Activated CD8-positive, alpha-beta memory T cell treated with anti-CD3 and anti-CD28 coated beads, Interleukin-2, amount 50 U/mL, for 24 hours (primary cell): Measurements from ENCODE around the gene HDAC1.
A peak's percentile ranks its signal among the peaks of the same experiment; 100 is the strongest.
"Not testable (repeated sequence)": the region's sequence is repeated elsewhere in the genome, so short reads cannot be mapped to it uniquely, and the experiment has no call there.

Experiments
- DNase-seq: peaks from one replicate; pipeline ENCODE4 v3.0.0-alpha.2; 2020; ENCODE audit errors: extremely low read depth

The HDAC1 gene

GRCh38 chr1:32349211-32349708 lies 57.4 kb downstream of the HDAC1 start:
- DNase-seq = no peak

DNA sequence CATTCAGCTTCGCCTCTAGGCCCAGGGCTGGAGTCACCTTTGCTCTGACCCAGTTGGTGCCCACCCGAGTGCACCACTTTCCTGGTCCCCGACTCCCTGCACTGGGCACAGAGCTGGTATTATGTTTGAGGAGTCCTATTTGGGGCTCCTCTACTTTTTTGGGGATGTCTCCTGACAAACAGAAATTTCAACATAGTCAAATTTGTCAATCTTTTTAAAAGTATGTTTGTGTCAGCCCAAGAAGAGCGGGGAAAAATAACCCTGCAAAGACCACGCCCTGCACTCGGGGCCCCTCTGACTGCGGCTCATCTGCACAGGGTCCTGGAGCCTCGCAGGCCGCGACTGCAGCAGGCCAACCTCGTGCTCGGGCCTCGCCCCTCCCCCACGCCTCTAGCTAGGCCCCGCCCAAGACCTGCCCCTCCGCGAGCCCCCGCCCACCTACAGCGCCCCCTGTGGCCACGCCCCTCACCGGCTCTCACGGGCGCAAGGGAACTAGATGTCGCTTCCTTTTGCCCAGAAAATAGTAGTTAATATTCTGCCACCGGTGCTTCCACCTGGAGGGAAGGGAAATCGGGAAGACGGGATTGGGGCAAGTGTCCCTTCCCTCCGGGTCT lies 59.0 kb downstream of the HDAC1 start:
- peak; percentile 37 for DNase-seq

- peak; percentile 78 for DNase-seq
Observed at GRCh38 chr1:32351399-32352238, 59.7 kb downstream of the HDAC1 start.

GRCh38 chr1:32352239-32352745 lies 60.4 kb downstream of the HDAC1 start:
- DNase-seq = no peak

- no peak for DNase-seq
Observed at GRCh38 chr1:32352831-32353383, 61.0 kb downstream of the HDAC1 start.

DNA sequence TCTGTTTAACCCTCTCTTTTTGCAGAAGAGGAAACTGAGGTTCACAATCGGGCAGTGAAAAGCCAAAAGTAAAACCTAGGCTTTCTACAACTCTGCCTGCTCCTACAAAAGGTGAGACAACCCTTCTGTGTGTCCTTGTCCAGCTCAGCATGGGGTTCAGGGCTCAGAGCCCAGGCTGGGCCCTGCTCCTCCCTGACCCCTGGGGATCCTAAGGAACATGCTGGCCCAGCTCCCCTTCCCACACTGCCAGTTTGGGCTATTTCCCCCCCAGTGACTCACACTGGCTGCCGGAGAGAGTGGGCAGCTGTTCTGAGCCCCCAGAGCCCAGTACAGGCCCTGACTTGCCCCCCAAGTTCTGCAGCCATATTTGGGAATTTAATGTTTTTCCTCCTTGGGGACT lies 61.5 kb downstream of the HDAC1 start:
- no peak for DNase-seq

GRCh38 chr1:32353886-32354570 lies 62.1 kb downstream of the HDAC1 start:
- no peak for DNase-seq

GRCh38 chr1:32355778-32356177 lies 63.9 kb downstream of the HDAC1 start:
- not testable (repeated sequence) for DNase-seq

GRCh38 chr1:32356478-32356877 lies 64.6 kb downstream of the HDAC1 start:
- DNase-seq = no peak

DNA sequence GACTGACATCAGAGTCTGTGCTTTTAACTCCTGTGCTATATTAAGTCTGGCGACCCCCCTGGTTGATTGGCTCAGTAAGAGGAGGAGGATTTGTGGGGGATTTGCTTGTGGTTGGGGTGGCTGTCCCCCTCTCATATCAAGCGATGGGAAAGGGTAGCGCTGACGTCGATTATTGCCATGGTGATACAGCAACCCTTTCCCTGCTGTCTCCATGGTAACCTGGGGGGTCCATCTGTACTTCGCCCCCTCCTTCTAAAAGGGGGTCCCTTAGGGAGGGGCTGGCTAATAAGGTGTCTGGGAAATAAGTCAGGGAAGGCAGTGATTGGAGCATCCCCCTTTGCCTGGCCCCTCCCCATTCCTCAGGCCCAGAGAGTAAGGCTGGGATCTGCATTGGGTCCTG lies 65.7 kb downstream of the HDAC1 start:
- no peak for DNase-seq

DNA sequence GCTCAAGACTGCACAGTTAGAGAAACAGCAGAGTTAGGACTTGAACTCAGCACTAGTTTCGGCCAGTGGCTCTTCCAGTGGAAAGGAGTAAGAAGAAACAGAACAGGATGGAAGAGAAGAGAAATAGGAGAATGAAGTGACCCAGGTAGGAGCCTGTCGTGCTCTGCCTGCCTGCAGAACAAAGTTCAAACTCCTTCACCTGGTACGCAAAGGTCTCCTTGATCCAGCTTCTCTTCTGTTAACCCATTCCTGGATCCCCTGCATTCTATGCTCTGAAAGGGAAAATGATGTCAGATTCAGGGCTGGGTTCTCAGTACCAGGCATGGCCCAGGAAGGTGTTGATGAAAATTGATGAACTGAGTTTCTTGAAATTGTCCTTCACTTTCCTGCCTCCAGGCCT lies 66.6 kb downstream of the HDAC1 start:
- DNase-seq = no peak

- DNase-seq = no peak
Observed at GRCh38 chr1:32361308-32361673, 69.4 kb downstream of the HDAC1 start.

- no peak for DNase-seq
Observed at GRCh38 chr1:32361674-32362473, 70.0 kb downstream of the HDAC1 start.

DNA sequence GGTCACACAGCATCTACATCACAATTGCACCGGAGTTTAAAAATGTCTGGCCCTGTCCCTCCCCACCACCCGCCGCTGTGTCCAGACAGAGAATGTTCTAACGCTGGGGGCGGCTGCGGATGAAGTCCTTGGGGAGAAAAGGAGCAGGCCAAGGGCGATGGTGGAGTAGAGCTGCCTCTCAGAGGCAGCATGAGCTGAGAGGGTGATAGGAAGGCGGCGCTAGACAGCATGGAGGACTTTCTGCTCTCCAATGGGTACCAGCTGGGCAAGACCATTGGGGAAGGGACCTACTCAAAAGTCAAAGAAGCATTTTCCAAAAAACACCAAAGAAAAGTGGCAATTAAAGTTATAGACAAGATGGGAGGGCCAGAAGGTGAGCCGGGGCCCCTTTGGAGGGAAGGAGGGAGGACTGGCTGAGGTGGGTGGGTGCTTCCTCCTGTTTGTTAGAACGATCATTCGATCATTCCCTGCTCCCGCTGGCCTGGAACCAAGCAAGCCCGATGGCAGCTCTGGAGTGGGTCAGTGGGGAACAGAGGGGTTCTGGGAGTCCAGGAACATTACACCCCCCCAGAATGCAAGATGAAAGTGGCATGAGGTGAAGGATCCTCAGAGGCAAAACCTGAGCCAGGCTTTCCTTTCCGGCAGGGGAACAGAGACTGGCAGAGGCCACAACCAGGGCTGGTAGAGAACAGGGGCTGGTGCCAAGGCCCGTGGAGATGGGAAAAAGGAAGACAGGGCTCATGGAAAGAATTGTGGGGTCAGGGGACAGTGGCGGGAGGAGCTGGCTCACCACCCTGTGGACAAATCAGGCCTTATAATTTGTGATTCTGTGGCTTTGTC lies 70.8 kb downstream of the HDAC1 start, which contains the start of the genes FAM229A and TSSK3:
Gene FAM229A, minus strand, starts transcription at position 12 of the 840 bp plus-strand sequence. CDS start 394 bp downstream, outside the sequence.
Gene TSSK3, plus strand, starts transcription at position 66 of the 840 bp plus-strand sequence. Its CDS starts 163 bp downstream, at position 229.
- DNase-seq = no peak

DNA sequence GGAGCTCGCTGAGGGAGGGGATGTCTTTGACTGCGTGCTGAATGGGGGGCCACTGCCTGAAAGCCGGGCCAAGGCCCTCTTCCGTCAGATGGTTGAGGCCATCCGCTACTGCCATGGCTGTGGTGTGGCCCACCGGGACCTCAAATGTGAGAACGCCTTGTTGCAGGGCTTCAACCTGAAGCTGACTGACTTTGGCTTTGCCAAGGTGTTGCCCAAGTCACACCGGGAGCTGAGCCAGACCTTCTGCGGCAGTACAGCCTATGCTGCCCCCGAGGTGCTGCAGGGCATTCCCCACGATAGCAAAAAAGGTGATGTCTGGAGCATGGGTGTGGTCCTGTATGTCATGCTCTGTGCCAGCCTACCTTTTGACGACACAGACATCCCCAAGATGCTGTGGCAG lies 71.8 kb downstream of the HDAC1 start:
- no peak for DNase-seq

DNA sequence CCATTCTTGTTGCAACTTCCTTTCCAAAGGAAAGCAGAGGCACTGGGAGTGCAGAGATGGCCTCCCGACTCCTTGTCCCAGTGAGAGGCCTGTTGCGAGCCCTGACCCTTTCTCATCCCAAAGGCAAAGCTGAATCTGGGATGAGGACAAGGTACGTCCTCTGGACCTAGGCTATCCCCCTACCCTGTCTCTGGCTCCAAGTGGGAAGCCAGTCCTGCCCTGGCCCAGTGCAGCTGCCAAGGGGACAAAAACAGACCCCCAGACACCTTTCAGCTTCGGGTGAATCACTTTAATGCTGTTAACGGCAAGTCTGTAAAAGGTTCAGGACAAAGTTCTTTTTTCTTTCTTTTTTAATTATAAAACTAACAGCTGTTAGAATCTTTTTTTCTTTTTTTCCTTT lies 73.0 kb downstream of the HDAC1 start:
- no peak for DNase-seq

DNA sequence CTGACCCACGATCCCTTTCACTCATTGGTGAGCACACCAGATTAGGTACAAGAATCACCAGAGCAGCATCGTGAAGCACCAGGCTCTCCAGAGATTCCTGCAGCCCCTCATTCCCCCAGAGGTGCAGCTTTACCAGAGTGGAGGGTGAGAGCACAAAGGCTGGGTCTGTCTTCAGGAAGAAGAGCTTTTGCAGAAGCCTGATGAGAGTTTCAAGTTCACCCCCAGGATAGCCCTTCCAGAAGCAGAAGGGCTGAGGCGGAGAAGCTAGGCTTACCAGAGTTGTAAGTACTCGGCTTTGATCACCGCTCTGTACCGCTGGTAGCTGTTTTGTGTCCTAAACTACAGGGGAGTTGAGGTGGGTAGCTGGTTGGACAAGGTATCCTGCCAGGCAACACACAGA lies 73.6 kb downstream of the HDAC1 start:
- DNase-seq = no peak

GRCh38 chr1:32367912-32368635 lies 76.2 kb downstream of the HDAC1 start:
- no peak for DNase-seq

DNA sequence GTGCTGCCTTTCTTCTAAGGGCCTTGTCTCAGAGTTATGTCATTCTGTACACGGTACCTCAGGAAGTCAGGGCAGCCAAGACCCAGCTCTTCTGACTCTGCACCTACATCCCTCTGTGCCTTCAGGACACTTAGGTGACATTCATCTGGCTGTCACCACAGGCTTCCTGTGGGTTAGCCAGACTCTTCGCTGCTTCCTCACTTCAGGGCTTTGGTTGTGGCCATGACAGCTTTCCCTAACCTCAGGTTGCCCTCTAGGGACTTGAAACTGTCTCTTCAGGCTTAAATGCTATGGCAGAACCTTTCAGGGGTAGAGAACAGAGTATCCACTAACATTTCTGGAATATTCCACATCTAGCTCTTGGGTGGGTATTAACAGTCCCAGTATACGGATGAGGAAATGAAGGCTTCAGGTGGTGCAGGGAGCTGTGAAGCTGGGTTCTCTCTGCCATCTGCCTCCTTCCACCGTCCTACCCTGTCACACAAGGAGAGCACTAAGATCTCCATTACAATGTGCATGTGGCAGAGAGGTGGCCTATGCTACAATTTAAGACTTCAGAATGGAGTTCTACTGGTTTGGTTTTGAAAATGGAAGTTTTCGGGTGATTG lies 80.4 kb downstream of the HDAC1 start:
- DNase-seq = no peak
